CD4-positive, alpha-beta T cell treated with Interleukin-2 at 100 ng/mL for 4 hours (primary cell): ENCODE measurements around the gene AKR1C2.
"Not testable (repeated sequence)": the region's sequence is repeated elsewhere in the genome, so short reads cannot be mapped to it uniquely, and the experiment has no call there.

Source experiments
- DNase-seq: peaks from one replicate; pipeline ENCODE4 v3.0.0-alpha.2; 2020; ENCODE audit warnings: low spot score

The AKR1C2 gene

DNA sequence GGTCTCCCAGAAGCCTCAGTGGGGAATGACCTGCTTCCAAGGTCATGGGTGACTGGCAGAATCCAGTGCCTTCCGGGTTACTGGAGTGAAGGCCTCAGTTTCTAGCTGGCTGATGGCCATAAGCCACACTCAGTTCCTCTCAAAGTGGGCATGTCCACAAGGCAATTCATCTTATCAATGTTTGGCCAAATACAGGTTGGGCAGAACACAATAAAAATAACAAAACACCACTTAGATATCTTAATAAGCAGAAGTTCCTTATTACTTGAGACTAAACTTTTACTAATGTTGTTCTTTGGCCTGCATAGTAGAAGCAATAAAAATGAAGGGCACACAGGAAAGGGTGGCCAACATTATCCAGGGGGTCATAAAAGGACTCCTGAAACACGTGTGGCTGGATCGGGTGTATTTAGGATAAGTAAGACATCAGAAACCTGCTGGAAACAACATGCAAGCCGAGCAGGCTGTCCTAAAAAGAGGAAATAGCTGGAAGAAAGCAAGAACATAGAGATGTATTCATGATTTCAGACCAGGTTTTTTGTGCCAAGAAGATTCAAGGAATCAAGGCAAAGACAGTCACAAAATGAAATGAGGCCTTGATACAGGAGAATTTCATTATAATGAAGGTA, 19.6 kb upstream of the AKR1C2 start:
- DNase-seq: no peak

DNA sequence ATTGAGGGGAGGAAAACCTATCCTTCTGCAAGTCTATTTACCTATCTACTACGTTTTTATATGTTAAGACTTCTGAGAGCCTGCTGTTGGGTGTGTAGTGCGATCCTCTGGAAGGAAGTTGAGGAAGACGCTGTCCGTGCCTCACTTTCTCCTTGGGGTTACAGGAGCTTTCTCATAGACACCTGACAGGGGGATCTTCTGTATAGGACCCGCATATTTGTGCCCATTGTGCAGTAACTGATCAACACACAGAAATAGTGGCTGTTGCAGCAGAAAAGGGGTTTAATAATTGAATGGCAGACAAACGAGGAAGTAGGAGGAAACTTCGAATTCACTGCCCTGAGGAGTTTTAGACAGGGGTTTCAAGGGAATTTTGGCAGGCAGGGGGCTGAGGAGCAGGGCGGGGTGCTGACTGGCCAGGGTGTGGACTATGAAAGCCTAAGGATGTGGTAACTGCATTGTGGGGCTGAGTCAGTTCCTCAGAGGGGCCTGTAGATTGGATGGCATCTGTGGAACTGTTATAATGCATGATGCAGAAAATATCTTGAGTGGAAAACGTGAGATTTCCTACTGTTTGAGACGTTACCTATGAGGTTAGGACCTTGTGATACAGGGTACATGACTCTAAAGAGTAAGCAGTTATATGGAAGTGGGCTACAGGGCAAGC, 18.1 kb upstream of the AKR1C2 start:
- DNase-seq: not testable (repeated sequence)

DNA sequence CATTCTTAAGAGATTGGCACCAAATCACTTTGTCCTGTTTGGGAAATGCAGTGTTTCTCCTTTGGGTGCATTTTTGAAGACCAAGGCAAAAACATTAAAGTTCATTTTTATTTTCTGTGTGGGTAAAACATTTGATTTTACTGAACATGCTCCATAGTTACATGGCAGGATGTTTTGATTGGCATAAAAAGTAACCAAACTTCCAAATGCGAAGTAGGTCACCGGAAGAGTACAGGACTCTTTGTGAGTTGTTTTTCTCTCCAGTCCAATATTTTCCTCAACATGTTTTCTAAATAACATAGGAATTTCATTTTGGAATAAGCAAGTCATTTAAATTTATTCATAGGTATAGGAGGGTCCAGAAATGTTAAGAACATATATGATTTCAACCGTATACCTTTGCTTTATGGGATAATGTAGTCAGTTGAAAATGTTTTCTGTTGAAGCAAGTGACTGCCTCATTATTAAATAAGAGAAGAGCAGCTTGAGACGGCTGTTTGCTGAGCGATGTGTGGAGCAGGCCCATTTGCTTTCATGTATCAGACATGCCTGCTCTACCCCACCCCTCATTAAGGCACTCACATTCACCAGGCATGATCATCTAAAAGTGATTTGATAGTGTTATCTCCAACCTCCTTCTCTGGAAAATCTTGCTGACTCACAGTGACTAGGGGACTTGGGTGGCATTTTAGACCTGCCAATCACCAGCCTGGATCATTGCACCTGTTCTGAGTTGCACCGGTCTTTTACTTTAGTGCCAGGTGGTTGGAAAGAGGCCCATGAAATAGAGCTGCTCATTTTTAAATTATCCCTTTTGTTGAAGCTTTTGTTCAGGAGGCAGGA, 16.3 kb upstream of the AKR1C2 start:
- not testable (repeated sequence) for DNase-seq

DNA sequence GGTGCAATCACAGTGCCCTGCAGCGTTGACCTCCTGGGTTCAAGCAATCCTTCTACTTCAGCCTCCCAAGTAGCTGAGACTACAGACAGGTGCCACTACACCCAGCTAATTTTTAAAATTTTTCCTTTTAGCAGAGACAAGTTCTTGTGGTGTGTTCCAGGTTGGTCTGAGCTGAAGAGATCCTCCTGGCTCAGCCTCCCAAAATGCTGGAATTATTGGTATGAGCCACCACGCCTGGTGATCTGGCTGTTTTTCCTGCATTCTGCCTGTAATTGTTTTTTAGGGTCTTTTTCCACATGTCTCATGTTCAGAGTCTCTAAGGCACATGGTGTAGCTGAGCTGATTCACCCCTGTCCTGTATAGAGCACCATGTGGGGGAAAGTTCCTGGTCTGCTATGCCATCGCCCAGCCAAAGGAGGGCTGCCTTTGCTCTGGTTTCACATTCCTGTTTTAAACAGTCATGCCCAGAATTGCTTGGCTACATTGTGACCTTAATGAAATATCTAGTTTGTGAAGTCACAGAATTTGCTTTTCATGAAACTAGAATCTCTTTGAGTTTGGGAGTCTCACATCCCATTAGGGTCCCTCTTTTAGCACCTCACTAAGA, 15.1 kb upstream of the AKR1C2 start:
- DNase-seq: not testable (repeated sequence)

DNA sequence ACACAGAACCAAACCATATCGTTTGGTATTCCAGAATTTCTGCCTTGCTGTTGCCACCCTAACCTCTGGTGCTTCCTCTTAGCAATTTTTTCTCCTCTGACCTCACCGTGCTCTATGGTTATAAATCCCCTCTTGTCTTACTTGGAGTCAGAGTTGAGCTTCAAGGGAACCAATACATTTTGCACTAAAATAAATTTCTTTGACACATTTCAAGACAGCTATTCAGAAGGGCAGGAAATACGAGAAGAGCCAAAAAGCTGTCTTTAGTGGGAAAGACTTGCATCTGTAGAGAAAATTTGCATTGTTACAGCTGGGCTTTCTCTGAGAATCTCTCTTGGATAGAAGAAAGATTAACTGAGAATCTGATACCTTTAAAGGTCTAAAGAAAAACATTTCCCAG, 14.5 kb upstream of the AKR1C2 start:
- DNase-seq: no peak

DNA sequence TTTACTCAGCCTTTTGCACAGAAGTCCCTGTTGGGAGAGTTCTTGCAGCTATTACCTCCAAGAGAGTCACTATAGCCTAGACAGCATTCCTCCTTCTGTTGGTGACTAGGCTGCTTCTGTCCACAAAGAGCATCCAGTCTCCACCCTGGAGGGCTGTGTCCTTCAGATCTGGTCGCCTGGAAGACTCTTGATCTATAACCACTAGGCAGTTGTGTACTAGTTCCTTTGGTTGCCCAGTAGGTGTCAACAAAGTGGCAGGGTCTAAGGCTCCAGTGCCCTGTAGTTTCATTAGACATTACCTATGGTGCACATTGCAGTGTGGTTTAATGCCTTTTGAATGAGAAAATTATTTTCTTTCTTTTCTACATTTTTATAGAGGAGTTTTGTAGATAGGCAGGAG, 11.3 kb upstream of the AKR1C2 start:
- no peak for DNase-seq

DNA sequence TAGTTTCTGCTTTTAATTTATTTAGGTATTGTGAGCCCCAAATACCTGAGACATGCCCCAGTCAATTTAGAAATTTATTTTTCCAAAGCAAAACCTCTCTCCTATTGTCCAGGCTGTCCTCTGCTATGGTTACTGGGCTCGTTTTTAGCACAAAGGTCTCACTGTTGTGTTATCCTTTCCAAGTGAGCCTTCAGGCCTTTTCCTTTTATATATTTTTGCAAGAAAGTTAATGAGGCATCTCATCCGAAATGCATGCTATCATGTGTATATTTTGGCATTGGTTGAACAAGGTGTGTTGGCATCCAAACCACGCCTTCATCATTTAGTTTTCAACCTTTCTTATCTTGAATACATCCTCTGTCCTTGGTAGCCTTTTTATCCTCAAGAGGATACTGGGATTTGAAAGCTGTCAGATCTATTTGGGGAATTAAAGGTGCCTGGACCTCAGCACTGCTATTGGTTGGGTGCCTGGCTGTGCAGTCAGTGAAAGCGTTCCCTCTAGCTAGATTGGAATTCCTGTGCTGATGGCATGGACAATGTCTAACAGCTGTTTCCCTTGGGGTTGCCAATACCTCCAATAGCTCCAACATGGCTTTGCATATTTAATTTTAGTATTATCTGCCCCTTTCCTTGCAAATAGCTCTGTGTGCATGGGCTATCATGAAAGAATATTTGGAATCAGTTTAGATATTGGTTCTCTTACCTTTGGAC, 10.7 kb upstream of the AKR1C2 start:
- not testable (repeated sequence) for DNase-seq

DNA sequence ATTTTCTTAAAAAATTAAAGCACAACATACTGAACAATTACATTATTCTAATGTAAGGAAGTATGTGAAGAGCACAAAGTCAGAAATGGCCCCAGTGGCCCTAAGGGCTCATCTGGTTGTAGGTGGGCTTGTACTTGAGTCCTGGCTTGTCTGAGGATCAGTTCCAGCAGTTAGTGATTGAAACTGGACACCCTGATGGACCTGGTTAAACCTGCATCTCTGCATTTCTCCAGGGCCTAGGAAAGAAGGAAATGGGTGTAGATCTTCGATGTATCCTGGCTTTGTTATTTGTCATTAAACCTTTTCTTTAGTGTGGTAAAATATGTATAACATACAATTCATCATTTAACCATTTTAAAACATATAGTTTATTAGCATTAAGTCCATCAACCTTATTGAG, 9.7 kb upstream of the AKR1C2 start:
- no peak for DNase-seq

DNA sequence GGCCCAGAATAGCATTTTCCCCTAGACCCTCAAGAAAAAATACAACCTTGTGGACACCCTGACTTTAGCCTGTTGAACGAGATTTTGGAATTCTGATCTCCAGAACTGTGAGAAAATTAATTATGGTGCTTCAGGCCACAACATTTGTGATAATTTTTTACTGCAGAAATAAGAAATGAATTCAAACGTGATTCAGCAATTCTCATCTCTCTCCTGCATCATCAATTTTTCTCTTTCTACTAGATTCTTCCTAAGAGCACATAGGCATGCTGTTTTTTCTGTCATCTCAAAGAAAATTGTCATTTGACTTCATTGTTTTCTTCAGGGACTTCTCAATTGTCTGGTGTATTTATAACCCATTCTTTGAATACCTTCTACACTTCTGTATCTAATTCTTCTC, 8.9 kb upstream of the AKR1C2 start:
- DNase-seq: no peak

DNA sequence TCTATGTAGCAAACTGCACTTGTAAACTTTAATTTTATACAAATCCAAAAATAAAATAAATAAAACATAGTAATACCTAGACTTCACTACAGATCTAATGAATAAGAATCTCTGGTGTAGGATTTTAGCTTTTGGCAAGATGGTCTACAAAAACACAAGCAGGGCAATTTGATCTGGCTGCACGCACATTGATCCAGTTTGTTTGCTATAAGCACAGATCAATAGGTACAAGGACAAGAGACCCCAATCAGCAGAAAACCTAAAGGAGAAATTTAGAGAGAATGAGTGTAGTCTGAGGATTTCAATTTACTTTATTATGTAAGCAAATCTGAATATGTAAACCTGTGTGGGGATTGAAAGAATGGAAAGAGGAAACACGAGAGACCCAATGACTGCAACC, 7.7 kb upstream of the AKR1C2 start:
- DNase-seq: not testable (repeated sequence)

DNA sequence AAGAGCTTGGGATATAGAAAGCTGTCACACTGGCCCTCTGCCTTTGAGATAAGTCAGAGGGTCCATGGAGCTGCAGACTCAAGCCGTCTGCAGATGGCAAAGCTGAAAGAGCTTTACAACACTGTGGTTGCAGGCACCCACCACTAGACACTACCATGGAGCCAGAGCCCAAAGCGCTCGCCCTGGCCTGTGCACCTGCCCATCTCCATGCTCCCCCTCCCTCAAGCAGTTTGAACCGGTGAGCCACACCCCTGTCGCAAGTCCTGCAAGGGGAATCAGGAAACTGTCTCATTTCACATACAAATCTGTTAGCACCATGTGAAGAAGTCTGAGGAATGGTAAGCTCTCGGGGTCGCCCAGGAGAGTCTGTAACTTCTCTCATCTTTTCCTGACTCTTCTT, 6.4 kb upstream of the AKR1C2 start:
- DNase-seq: not testable (repeated sequence)

DNA sequence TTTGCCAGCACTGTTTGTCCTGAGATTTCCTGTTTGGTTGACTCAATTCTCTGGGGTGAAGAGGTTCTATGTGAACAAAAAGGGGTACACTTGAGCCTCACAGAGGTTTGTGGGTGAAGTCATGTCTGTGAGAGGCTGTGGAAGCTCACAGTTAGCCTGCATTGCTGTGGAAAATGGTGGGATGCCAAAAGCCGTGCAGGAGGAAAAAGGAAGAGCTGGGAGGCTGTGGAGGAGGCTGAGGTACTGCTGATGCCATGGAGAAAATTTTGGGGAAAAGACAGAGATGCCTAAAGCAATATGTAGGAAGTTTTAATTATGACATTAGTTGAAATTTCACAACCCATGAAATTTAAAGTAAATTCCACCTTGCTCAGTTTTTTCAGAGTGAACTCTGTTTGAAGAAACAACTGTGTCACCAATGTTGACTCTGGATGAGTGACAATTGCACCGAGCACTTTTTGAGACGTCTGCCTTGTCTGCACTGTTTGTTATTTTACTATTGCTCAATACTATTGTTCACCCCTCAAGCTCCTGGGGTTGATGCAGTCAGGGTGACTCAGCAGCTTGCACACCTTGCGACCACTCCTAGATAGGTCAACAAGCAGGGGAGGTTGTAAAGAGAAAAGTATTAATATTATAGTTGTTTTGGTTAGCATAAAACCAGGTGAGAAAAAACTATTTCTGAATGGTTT, 5.3 kb upstream of the AKR1C2 start:
- DNase-seq: not testable (repeated sequence)

DNA sequence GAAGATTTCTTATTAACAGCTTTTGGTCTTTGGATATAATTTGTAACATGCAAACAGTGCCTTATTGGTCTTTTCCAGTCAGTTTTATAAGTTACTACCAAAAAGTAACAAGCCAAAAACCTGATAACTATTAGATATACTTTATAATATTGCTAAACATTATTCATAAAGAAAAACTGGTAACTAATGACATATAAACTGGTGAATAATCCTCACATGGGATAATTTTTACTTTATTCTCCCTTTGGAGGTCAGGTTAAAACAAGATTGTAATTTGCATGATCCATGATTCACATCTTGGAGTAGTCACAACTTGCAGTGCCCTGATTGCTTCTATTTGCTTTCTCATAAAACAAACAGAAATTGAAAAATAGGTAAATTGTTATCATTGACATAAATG, 844 bp upstream of the AKR1C2 start:
- not testable (repeated sequence) for DNase-seq

DNA sequence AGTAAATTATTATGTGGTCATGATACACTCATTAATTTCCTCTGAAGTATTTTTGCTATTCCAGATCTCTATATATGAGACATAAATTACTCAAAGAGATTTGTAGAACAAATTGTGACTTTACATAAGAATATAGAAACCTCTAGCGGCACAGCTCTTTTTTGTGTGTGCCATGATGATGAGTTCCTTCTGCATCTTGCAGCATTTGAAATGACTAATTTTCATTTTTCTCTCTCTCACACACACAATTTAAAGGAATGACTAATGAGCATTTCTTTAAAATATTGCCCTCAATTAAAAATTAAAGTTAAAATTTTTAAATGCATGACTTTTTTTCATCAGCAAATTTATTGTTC, 351 bp upstream of the AKR1C2 start:
- not testable (repeated sequence) for DNase-seq

DNA sequence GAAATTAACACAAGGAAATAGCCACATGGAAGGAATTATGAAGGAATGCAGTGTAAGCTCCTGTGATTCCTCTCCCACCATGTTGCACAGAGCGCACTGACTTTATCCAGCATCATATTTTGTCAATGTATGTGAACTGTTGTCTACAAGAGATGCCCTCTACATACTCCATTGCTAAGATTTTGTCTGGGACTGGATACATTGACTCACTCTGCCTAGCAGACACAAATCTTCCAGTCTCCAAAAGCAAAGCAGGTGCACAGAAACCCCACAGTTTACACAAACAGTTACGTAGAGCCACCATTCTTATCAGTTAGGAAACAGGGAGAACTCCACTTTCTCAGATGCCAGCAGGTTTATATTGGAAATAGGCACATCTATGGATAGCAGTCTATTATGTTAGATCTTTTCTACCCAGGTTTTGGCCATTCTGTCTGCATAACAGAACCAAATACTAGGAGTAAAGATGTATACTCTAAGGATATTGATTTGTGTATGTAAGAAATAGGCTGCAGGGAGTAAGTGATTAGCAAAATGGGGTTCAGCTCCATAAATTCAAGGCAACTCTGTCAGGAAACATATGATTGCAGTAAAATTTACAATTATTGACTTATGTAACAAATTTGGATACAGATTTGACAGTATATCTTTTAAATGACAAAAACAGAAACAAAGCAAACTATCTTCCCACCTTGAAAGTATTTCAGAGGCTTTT, 1.5 kb downstream of the AKR1C2 start:
- no peak for DNase-seq

DNA sequence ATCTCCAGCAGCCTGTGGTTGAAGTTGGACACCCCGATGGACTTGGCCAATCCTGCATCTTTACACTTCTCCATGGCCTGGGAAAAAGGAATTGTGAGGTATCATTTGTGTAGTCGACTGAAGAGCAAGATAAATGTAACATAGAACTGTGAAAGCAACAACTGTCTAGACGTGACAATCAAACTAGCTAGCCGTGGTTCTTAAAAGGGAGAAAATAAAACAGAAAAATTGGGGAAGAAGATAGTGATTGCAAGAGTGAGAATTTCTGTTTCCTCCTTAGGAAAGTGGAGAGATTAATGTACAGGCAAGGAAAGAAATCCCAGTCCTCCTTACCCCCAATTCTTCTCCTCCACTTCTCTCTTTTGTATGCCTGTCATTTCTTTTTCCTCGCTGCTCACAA, 5.0 kb downstream of the AKR1C2 start:
- DNase-seq: no peak

DNA sequence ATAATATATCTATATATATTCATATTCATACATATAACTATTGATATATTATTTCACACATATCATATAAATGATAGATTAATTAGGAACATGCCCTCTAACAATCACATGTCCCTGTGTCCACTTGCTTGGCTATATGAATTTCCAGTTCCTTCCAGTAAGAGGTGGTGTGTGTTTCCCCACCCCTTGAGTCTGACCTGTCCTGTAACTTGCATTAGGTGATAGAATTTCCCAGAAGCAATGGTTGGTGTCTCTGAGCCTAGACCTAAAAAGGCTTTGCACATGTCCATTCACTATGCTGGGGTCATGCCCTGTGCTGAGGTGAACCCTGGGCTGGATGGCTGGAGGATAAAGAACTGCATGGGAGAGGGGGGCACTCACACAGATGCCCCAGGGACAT, 9.4 kb downstream of the AKR1C2 start:
- DNase-seq: not testable (repeated sequence)

DNA sequence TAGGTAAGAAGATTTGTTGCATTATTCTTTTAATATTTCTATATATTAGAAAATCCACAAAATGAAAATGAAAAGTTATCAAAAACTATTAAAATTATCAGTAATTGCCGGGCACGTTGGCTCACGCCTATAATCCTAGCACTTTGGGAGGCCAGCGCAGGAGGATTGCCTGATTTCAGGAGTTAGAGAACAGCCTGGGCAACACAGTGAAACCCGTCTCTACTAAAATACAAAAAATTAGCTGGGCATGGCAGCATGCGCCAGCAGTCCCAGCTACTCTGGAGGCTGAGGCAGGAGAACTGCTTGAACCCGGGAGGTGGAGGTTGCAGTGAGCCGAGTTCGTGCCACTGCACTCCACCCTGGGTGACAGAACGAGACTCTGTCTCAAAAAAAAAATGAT, 11.1 kb downstream of the AKR1C2 start:
- not testable (repeated sequence) for DNase-seq

DNA sequence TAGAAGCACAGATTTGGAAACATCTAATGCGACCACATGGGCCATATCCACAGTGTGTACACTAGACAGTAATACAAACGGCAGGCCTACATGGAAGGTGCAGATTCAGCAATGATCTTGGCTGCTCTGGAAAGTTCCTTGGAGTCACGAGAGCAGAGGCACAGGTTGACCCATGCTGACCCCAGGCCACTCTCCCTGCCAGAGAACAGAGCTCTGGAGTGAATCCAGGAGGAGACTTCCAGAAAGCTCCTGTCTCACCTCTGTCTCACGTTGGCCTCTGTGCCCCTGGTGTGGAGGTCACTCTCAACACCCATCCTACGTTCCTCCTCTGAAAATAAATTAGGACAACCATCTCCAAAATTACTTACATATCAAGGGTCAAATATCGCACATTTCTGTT, 12.2 kb downstream of the AKR1C2 start:
- not testable (repeated sequence) for DNase-seq

DNA sequence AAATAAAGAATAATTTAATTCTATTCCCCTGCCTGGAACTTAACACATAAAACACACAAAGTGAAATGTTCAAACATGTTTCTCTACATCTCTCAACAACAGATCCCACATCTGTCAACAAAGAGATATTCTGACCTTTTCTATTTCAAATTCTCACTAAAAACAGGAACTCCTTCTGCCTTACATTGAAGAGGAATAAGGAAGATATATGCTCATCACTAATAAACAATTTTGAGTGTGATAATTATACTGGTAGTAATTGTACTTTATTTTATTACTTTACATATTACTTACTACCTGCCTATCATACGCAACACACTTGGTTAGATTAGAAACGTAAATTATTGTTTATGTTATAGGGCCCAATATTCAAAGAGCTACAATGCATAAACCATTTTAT, 13.4 kb downstream of the AKR1C2 start:
- DNase-seq: no peak
